NOMO-1 treated with dmso at 0.1 percent for 144 hours (cell line): ENCODE data around the gene ZSWIM3.
"Not testable (repeated sequence)": the region's sequence is repeated elsewhere in the genome, so short reads cannot be mapped to it uniquely, and the experiment has no call there.

Experiments used
- DNase-seq: peaks from one replicate; lab custom pipeline; 2025; ENCODE audit not compliant: unreplicated experiment; lab: John Stamatoyannopoulos, UW

Gene ZSWIM3

GRCh38 chr20:45859916-45860315 is 2.5 kb downstream of the ZSWIM3 start:
- DNase-seq, result no peak

- no peak for DNase-seq
Observed at GRCh38 chr20:45860560-45861220, 3.3 kb downstream of the ZSWIM3 start.

GRCh38 chr20:45861221-45862075 is 4.0 kb downstream of the ZSWIM3 start:
- DNase-seq, result no peak

- no peak for DNase-seq
Observed at GRCh38 chr20:45863543-45864470, 6.4 kb downstream of the ZSWIM3 start.

GRCh38 chr20:45866454-45866853 is 9.0 kb downstream of the ZSWIM3 start:
- DNase-seq, result no peak

GRCh38 chr20:45867136-45867818 is 9.9 kb downstream of the ZSWIM3 start:
- no peak for DNase-seq

GRCh38 chr20:45867819-45868176 is 10.4 kb downstream of the ZSWIM3 start:
- DNase-seq, result no peak

GRCh38 chr20:45872626-45873025 is 15.2 kb downstream of the ZSWIM3 start:
- no peak for DNase-seq

GRCh38 chr20:45873409-45874103 is 16.1 kb downstream of the ZSWIM3 start:
- no peak for DNase-seq

- DNase-seq, result not testable (repeated sequence)
Observed at GRCh38 chr20:45874104-45874481, 16.7 kb downstream of the ZSWIM3 start.

GRCh38 chr20:45874576-45874975 is 17.2 kb downstream of the ZSWIM3 start:
- no peak for DNase-seq

GRCh38 chr20:45878076-45878761 is 20.8 kb downstream of the ZSWIM3 start:
- no peak for DNase-seq

GRCh38 chr20:45880988-45881788 is 23.8 kb downstream of the ZSWIM3 start, which contains the start of gene ZSWIM1:
TSS of gene ZSWIM1 (plus strand) at chr20:45881227. CDS start at chr20:45882593, 1,366 bp downstream.
- peak; percentile 97 for DNase-seq

- no peak for DNase-seq
Observed at GRCh38 chr20:45882469-45883099, 25.2 kb downstream of the ZSWIM3 start.

GRCh38 chr20:45883100-45883469 is 25.7 kb downstream of the ZSWIM3 start:
- no peak for DNase-seq

GRCh38 chr20:45886590-45887345 is 29.4 kb downstream of the ZSWIM3 start:
- no peak for DNase-seq

- no peak for DNase-seq
Observed at GRCh38 chr20:45887346-45887715, 29.9 kb downstream of the ZSWIM3 start, which contains the start of gene SPATA25. TSS of gene SPATA25 (minus strand) at chr20:45887622. CDS start at chr20:45887590, 32 bp downstream.

GRCh38 chr20:45888681-45889080 is 31.3 kb downstream of the ZSWIM3 start:
- DNase-seq, result no peak
